K562 (cell line): ENCODE data around the gene SLC25A17. TPM values are rescaled to one million over a fixed set of nuclear protein-coding genes. Genes with fewer than 3 reads are reported as not detected.
A peak's percentile ranks its signal among the peaks of the same experiment; 100 is the strongest.

Source experiments
- AFF4 ChIP-seq: sonication (generic); formaldehyde crosslinking; IDR thresholded peaks from 2 replicates; pipeline ENCODE4 v1.8.0; 2023; ENCODE audit warnings: mild to moderate bottlenecking, missing genetic modification reagents
- CCNT2 ChIP-seq: IDR thresholded peaks from 2 replicates; pipeline ENCODE4 v1.6.1; 2011; ENCODE audit warnings: borderline replicate concordance, low read depth, mild to moderate bottlenecking, moderate library complexity, mixed read lengths, low read length; ENCODE audit not compliant: insufficient read length; ENCODE audit errors: extremely low read depth
- FOXK1 ChIP-seq: sonication (generic); formaldehyde crosslinking; IDR thresholded peaks from 2 replicates; pipeline ENCODE4 v1.8.0; 2022; ENCODE audit warnings: missing genetic modification reagents, mild to moderate bottlenecking, borderline replicate concordance
- FUS ChIP-seq: fragments of 200-400 bp; formaldehyde crosslinking; optimal IDR thresholded peaks from 2 replicates; pipeline ENCODE3; 2017; ENCODE audit warnings: low read depth, low read length
- HDAC3 ChIP-seq: fragments of 450-650 bp; IDR thresholded peaks from 2 replicates; pipeline ENCODE4 v1.6.1; 2018; ENCODE audit warnings: borderline replicate concordance, mild to moderate bottlenecking, moderate library complexity; ENCODE audit not compliant: partially characterized antibody
- HEY1 ChIP-seq: fragments of 250-450 bp; sonication (Bioruptor Pico); IDR thresholded peaks from 2 replicates; pipeline ENCODE4 v1.5.0; 2020; ENCODE audit warnings: mild to moderate bottlenecking, moderate library complexity, borderline replicate concordance
- HNRNPH1 ChIP-seq: fragments of 200-400 bp; formaldehyde crosslinking; optimal IDR thresholded peaks from 2 replicates; pipeline ENCODE3; 2017; ENCODE audit warnings: low read depth, mild to moderate bottlenecking, low read length, moderate library complexity
- IRF2 ChIP-seq: sonication (generic); formaldehyde crosslinking; IDR thresholded peaks from 2 replicates; pipeline ENCODE4 v1.8.1; 2022; ENCODE audit warnings: mild to moderate bottlenecking, missing genetic modification reagents
- IRF9 ChIP-seq: fragments of 450-650 bp; IDR thresholded peaks from 2 replicates; pipeline ENCODE4 v1.6.1; 2016; ENCODE audit warnings: missing biosample characterization, missing genetic modification characterization
- KLF16 ChIP-seq: IDR thresholded peaks from 2 replicates; pipeline ENCODE4 v1.6.1; 2016; ENCODE audit warnings: antibody characterized with exemption
- NR2F6 ChIP-seq: fragments of 450-650 bp; formaldehyde crosslinking; IDR thresholded peaks from 2 replicates; pipeline ENCODE4 v1.4.0; 2020; ENCODE audit warnings: mild to moderate bottlenecking
- RUNX1 ChIP-seq: sonication (generic); IDR thresholded peaks from 2 replicates; pipeline ENCODE4 v1.6.1; 2016; ENCODE audit warnings: antibody characterized with exemption, low read depth
- SAP30 ChIP-seq: fragments of 200-600 bp; sonication (generic); IDR thresholded peaks from 2 replicates; pipeline ENCODE4 v1.6.1; 2012; ENCODE audit warnings: borderline replicate concordance, low read depth, mild to moderate bottlenecking, moderate library complexity, low read length, control low read depth, inconsistent platforms; ENCODE audit not compliant: insufficient read depth, poor library complexity, severe bottlenecking
- SMAD2 ChIP-seq: fragments of 150-350 bp; IDR thresholded peaks from 2 replicates; pipeline ENCODE4 v1.6.1; 2014; ENCODE audit warnings: low read depth, mild to moderate bottlenecking, low read length
- TBP ChIP-seq: optimal IDR thresholded peaks from 2 replicates; pipeline ENCODE3; 2011; ENCODE audit warnings: low read depth, low read length, improper control_type of control experiment
- ZBTB33 ChIP-seq: sonication (generic); formaldehyde crosslinking; IDR thresholded peaks from 2 replicates; pipeline ENCODE4 v1.8.1; 2023; ENCODE audit warnings: mild to moderate bottlenecking, missing genetic modification reagents
- polyA plus RNA-seq, 8 experiments: library from polyadenylated mRNA; depleted of rRNA in 4 of 8; stranded (reverse) in 5 of 8; unstranded in 3 of 8; fragments of >200 nt; fragmentation: Nextera tagmentation in 2 of 8; fragmentation: Illumina TruSeq in 1 of 8; extraction: Ambion mirVana in 2 of 8; extraction: Trizol in 1 of 8; gene quantifications; 2 replicates each; pipeline versions ENCODE4 v1.2.1 to v1.2.3, GENCODE V29; 2011 to 2014; ENCODE audit warnings: inconsistent platforms in 1 of 8, missing spikeins in 1 of 8
- total RNA-seq, 7 experiments: library from RNA; depleted of rRNA in 6 of 7; stranded (reverse); fragments of >200 nt in 6 of 7; fragmentation: Illumina TruSeq in 2 of 7; extraction: Trizol in 2 of 7; gene quantifications; 2 replicates each; pipeline versions ENCODE4 v1.2.1 to v1.2.3, GENCODE V29; 2011 to 2021; ENCODE audit warnings: low replicate concordance in 1 of 7
- TF ChIP-seq, protein P1 (sequence below): IDR thresholded peaks from 2 replicates; pipeline ENCODE4 v1.6.1; 2012; ENCODE audit warnings: low read depth, low read length, improper control_type of control experiment, borderline replicate concordance

SLC25A17 gene
- total and polyA plus RNA-seq, 9 of the 15 experiments (the other 6 are each of a cell fraction or from before 2014, with no cell fraction given), result 32.6 to 136 (median 56.2) TPM

DNA sequence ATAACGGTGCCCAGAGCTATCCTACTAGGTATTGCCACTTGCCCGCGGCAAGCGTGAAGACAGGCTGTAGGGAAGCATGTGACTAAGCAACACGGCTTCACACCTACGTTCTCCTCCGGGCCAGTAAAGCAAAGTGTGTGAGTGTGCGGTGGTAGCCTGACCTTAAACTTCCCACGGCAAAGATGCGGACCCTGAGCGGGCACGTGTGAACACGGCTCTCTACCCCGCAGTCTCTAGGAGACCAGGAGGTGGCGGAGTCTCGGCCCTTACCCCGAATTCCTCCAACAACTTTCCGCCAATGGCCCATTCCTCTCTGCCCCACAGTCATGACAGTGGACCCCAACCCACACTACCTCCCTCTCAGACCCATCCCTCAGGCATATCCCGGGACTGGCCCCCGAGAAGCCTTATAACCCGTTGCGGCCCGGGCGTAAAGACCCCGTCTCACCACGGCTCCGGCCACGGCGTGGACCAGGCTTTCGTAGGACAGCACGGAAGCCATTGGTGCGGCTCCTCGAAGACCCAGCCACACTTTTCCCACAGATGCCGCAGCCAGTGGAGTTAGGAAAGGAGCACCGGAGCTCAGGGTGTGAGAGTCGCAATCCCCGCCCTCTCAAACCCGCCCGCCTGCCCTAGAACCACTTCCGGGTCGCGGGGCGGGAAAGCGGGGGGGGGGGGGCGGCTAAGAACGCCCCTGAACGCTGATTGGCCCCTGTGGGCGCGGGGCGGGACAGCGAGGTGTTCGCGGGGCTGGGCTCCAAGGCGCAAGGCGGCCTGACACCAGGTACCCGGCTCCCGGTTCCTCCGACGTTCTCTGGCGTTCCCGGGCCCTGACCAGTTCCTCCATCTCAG is at the start of gene SLC25A17 (continued):
- TF ChIP-seq, protein P1, sequence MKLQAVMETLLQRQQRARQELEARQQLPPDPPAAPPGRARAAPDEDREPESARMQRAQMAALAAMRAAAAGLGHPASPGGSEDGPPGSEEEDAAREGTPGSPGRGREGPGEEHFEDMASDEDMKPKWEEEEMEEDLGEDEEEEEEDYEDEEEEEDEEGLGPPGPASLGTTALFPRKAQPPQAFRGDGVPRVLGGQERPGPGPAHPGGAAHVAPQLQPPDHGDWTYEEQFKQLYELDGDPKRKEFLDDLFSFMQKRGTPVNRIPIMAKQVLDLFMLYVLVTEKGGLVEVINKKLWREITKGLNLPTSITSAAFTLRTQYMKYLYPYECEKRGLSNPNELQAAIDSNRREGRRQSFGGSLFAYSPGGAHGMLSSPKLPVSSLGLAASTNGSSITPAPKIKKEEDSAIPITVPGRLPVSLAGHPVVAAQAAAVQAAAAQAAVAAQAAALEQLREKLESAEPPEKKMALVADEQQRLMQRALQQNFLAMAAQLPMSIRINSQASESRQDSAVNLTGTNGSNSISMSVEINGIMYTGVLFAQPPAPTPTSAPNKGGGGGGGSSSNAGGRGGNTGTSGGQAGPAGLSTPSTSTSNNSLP, result no peak
- no peak for TF ChIP-seq IRF2 (CRISPR knock-in tag)
- TF ChIP-seq CCNT2, result peak; percentile 16
- TF ChIP-seq ZBTB33 (CRISPR knock-in tag), result no peak
- no peak for TF ChIP-seq HEY1 (CRISPR knock-in tag)
- TF ChIP-seq AFF4, result no peak
- TF ChIP-seq TBP, result peak; percentile 53
- no peak for TF ChIP-seq RUNX1
- peak; percentile 81 for TF ChIP-seq SAP30
- no peak for TF ChIP-seq SMAD2
- no peak for TF ChIP-seq NR2F6 (CRISPR knock-in tag)
- 0 out of 2 replicates have a peak, but pooled peaks have one; percentile 12 for TF ChIP-seq IRF9 (tag)
- TF ChIP-seq HDAC3, result no peak
- TF ChIP-seq FUS, result no peak
- TF ChIP-seq FOXK1 (CRISPR knock-in tag), result no peak
- no peak for TF ChIP-seq KLF16
- no peak for TF ChIP-seq HNRNPH1
